Stimulated activated naive CD4-positive, alpha-beta T cell treated with Interleukin-2 at 50 U/mL for 16 hours (primary cell): ENCODE data around the gene TRIP4.
"Not testable (repeated sequence)": the region's sequence is repeated elsewhere in the genome, so short reads cannot be mapped to it uniquely, and the experiment has no call there.

Experiments
- DNase-seq: peaks from one replicate; lab custom pipeline; 2025; lab: John Stamatoyannopoulos, UW

TRIP4 gene

GRCh38 chr15:64490598-64491259 lies 103.1 kb downstream of the TRIP4 start:
- no peak for DNase-seq

- no peak for DNase-seq
Observed at GRCh38 chr15:64493641-64494040, 106.0 kb downstream of the TRIP4 start.

DNA sequence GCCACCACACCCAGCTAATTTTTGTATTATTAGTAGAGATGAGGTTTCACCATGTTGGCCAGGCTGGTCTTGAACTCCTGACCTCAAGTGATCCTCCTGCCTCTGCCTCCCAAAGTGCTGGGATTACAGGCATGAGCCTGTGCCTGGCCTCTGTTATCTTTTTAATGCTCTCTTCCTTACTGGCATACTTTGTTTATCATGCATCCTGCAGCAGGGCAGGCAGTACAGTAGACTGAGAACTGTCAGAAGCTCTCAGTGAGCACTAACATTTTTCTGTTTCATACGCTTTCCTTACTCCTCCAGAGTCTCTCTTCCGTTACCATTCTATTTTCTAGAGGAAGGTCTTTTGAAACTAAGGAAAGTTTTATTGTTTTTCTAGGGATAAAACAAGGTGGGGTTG lies 108.3 kb downstream of the TRIP4 start:
- DNase-seq = not testable (repeated sequence)

DNA sequence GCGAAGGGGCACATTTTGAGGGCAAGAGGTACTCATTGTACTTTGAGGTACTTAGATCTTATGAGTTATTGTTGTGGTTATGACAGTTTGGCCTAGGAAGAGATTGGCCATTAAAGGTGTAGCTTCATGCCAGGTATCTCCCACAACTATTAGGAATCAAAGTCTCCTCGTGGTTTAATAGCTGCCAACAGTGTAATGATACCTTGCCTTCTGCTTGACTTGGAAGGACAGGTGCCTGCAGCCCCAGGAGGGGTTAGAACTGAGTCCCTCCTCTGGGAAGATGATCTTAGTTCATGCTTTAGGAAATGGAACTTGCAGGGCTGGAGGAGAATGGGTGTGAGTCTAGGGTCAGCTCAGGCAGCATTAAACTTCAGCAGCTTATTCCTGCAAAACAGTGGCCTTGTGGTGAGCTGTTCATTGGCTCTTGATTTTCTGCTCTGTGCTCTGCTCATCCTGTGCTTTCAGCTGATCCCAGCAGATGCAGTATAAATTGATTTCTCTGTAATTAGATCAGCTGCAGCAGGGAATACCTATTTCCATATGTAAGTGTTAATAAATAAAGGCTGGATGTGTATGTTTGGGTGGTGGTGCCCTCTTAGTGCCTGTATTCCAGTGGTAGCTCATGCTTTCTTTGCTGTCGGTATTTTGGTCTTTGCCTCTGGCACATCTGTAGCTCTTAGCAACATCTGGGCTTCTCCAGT lies 113.2 kb downstream of the TRIP4 start:
- no peak for DNase-seq

- DNase-seq = no peak
Observed at GRCh38 chr15:64501396-64501715, 113.7 kb downstream of the TRIP4 start.

DNA sequence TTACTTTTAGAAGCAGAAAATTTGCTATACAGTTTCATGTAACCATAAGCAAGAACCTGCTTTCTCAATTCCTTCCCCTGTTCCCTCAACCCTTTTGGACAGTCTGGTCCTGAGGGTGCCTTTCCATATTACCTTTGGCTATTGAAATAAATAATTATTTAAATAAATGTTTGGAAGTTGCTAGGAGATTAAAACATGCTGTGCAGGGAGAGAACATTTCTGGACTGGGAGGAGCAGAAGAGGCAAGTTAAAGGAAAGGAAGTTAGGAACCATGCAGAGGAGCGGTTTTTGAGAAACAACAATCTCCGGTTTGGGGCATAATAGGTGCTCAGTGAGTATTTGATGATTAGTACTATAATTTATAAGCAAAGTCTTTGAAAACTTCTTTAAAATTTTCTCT lies 114.5 kb downstream of the TRIP4 start:
- DNase-seq = no peak

GRCh38 chr15:64502551-64502950 lies 114.9 kb downstream of the TRIP4 start:
- no peak for DNase-seq

DNA sequence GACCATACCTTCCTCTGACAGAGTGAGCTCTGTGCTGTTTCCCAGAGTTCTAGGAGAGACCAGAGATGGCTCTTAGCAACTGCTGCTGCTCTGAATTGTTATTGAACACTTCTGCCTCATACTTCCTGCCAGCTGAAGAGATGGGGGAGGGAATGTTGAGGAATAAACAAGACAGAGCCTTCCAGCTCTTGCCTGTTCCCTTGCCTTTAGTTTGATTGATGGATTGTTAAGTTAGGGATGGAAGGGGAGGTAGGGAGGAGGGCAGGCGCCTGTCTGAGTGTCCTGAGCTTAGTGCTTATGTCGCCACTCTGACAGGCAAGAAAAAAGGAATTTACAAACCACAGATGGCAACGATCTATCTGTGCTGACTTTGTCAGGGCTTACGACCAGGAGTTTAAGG lies 115.6 kb downstream of the TRIP4 start:
- DNase-seq = no peak

DNA sequence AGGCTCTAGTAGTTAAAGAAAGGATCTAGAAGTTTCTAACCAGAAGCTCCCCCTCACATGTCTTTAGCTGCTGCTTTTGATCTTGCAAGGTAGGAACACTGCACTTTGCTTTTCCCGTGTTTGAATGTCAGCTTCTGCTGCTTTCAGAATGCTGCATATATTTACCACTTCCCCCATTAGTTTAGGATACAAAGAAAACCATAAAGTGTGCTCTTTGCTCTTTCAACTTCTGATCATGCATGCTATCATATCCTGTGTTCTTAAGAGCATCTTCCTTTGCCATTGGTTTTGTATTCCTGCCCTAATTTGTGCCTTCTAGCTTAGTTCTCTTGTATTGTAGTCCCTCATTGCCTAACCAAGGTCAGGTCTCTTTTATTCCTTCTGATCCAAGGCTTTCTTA lies 116.0 kb downstream of the TRIP4 start:
- DNase-seq = no peak
